Measurements from ENCODE around the gene ADARB1.

ADARB1 gene

DNA sequence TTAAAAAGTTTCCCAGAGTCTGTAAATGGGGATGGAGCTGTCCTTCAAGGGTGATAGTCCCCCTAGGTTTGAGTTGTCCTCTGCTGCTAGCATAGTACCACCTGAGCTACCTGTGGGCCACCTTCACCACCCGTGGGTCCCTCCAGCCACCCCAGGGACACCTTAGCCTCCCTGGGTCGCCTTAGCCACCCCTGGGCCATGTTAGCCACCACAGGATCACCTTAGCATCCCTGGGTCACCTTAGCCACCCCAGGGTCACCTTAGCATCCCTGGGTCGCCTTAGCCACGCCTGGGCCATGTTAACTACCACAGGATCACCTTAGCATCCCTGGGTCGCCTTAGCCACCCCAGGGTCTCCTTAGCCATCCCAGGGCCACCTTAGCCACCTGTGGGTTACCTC lies 67.1 kb downstream of the ADARB1 start:
- Histone ChIP-seq H4K20me1 (ENCODE audit: low read depth, low read length) (no peaks in the 10 kb centered on the region), H3K9me2 (replicated peaks; ENCODE audit: insufficient read depth, low read length) (no peaks in the 10 kb centered on the region), H3K27me3 (ENCODE audit: low read length) (no peaks in the 10 kb centered on the region), H3K36me3 (ENCODE audit: low read length) (no peaks in the 10 kb centered on the region), H3K9ac (ENCODE audit: low read length) (no peak overlapping the region), H3K4me2 (ENCODE audit: low read depth, low read length, poor library complexity, severe bottlenecking) (no peak overlapping the region), H3K9me3 (ENCODE audit: insufficient read depth, low read length) (no peaks in the 10 kb centered on the region), H2AFZ (ENCODE audit: low read depth, low read length, severe bottlenecking) (no peak overlapping the region), H3K79me2 (ENCODE audit: insufficient read depth, low read length) (no peaks in the 10 kb centered on the region), H3K4me3 (ENCODE audit: insufficient read depth, low read length, poor library complexity, severe bottlenecking) (no peak overlapping the region), H3F3A (ENCODE audit: insufficient read depth) (no peaks in the 10 kb centered on the region), H3K27ac (ENCODE audit: low read depth, low read length) (no peak overlapping the region)
- TF ChIP-seq EZH2phosphoT487 (conservative IDR thresholded peaks at IDR 0.05; ENCODE audit: low read length) (no peak), CTCF (IDR thresholded peaks at IDR 0.05; ENCODE audit: insufficient read depth, low read length, poor library complexity, severe bottlenecking) (no peak)

GRCh38 chr21:45142469-45143308 lies 68.3 kb downstream of the ADARB1 start:
- Histone ChIP-seq H3K4me2 (ENCODE audit: low read depth, low read length, poor library complexity, severe bottlenecking) (no peak overlapping the region), H3K27ac (ENCODE audit: low read depth, low read length) (no peak overlapping the region), H3K9me3 (ENCODE audit: insufficient read depth, low read length) (no peaks in the 10 kb centered on the region), H4K20me1 (ENCODE audit: low read depth, low read length) (no peaks in the 10 kb centered on the region), H3K9me2 (replicated peaks; ENCODE audit: insufficient read depth, low read length) (no peaks in the 10 kb centered on the region), H2AFZ (ENCODE audit: low read depth, low read length, severe bottlenecking) (no peak overlapping the region), H3K36me3 (ENCODE audit: low read length) (no peaks in the 10 kb centered on the region), H3K27me3 (ENCODE audit: low read length) (no peaks in the 10 kb centered on the region), H3K4me3 (ENCODE audit: insufficient read depth, low read length, poor library complexity, severe bottlenecking) (no peak overlapping the region), H3K79me2 (ENCODE audit: insufficient read depth, low read length) (no peaks in the 10 kb centered on the region), H3K9ac (ENCODE audit: low read length) (no peak overlapping the region), H3F3A (ENCODE audit: insufficient read depth) (no peaks in the 10 kb centered on the region)
- TF ChIP-seq CTCF (IDR thresholded peaks at IDR 0.05; ENCODE audit: insufficient read depth, low read length, poor library complexity, severe bottlenecking), result no peak
- no peak for TF ChIP-seq EZH2phosphoT487 (conservative IDR thresholded peaks at IDR 0.05; ENCODE audit: low read length)

DNA sequence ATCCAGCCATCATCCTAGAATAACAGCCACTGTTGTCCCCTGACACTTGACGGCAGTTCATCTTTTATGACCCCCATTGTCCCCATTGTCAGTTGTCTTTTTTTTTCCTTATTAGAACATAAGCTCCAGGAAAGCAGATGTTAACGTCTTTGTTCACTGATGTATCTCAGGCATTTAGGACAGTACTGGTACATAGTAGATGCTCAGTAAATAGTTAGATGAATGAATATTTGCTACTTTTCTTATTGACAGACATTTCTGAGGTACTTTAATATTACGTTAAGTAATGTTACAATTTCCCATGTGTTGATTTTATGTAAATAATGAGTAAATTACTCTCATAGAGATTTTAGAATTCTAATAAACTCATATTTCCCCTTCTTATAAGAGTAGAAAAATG lies 69.5 kb downstream of the ADARB1 start:
- Histone ChIP-seq H3K27me3 (ENCODE audit: low read length) (no peaks in the 10 kb centered on the region), H3K9ac (ENCODE audit: low read length) (no peak overlapping the region), H4K20me1 (ENCODE audit: low read depth, low read length) (no peaks in the 10 kb centered on the region), H3K9me3 (ENCODE audit: insufficient read depth, low read length) (no peaks in the 10 kb centered on the region), H3K36me3 (ENCODE audit: low read length) (no peaks in the 10 kb centered on the region), H3K4me2 (ENCODE audit: low read depth, low read length, poor library complexity, severe bottlenecking) (no peak overlapping the region), H3K4me3 (ENCODE audit: insufficient read depth, low read length, poor library complexity, severe bottlenecking) (no peak overlapping the region), H3K9me2 (replicated peaks; ENCODE audit: insufficient read depth, low read length) (no peaks in the 10 kb centered on the region), H3K27ac (ENCODE audit: low read depth, low read length) (no peak overlapping the region), H3F3A (ENCODE audit: insufficient read depth) (no peaks in the 10 kb centered on the region), H2AFZ (ENCODE audit: low read depth, low read length, severe bottlenecking) (no peak overlapping the region), H3K79me2 (ENCODE audit: insufficient read depth, low read length) (no peaks in the 10 kb centered on the region)
- no peak for TF ChIP-seq EZH2phosphoT487 (conservative IDR thresholded peaks at IDR 0.05; ENCODE audit: low read length)
- no peak for TF ChIP-seq CTCF (IDR thresholded peaks at IDR 0.05; ENCODE audit: insufficient read depth, low read length, poor library complexity, severe bottlenecking)

Measured in SU-DHL-6 (cell line).